IMR-90 (cell line): ENCODE data around the gene IL5RA. TPM values are rescaled to one million over a fixed set of nuclear protein-coding genes. Genes with fewer than 3 reads are reported as not detected.

ENCODE experiments used
- ATAC-seq: fragments of 200-7000 bp; cut with Tn5 transposase; 2 replicates; pipeline ENCODE4 v1.9.1; 2020; ENCODE audit warnings: low read depth, mild to moderate bottlenecking, moderate library complexity
- BruUV-seq: library from RNA; stranded (reverse); fragments of 400-500 nt; replicated peaks from 2 replicates; lab custom pipeline; 2021; lab: Mats Ljungman, UMichigan
- CTCF ChIA-PET: fragments of 300-600 bp; formaldehyde crosslinking; extraction: SDS; loops from one replicate; lab custom pipeline; 2021; ENCODE audit warnings: antibody characterized with exemption; lab: Yijun Ruan, JAX
- POLR2A ChIA-PET: fragments of 300-600 bp; sonication (Branson Sonifier 250); formaldehyde crosslinking; loops from one replicate; lab custom pipeline; 2022; ENCODE audit warnings: antibody characterized with exemption; ENCODE audit not compliant: unreplicated experiment; lab: Charles Lee
- DNase-seq: peaks from one replicate; pipeline ENCODE4 v3.0.0; 2013
- H2AFZ ChIP-seq: replicated peaks from 2 replicates; pipeline ENCODE3; 2013; ENCODE audit warnings: low read length, mild to moderate bottlenecking; ENCODE audit not compliant: poor library complexity
- H2AK5ac ChIP-seq: 2 replicates; pipeline ENCODE4 v1.6.1; 2013; ENCODE audit warnings: low read depth, low read length, inconsistent platforms
- H2AK9ac ChIP-seq: replicated peaks from 2 replicates; pipeline ENCODE3; 2013; ENCODE audit warnings: mild to moderate bottlenecking, low read depth, low read length, moderate library complexity; ENCODE audit not compliant: poor library complexity
- H2BK120ac ChIP-seq: 2 replicates; pipeline ENCODE4 v1.6.1; 2013; ENCODE audit warnings: low read depth, low read length, inconsistent platforms
- H2BK15ac ChIP-seq: 3 replicates; pipeline ENCODE4 v1.6.1; 2013; ENCODE audit warnings: low read depth, low read length, inconsistent platforms
- H2BK20ac ChIP-seq: 2 replicates; pipeline ENCODE4 v1.6.1; 2013; ENCODE audit warnings: low read depth, mild to moderate bottlenecking, inconsistent platforms, low read length, moderate library complexity
- H2BK5ac ChIP-seq: 2 replicates; pipeline ENCODE4 v1.6.1; 2013; ENCODE audit warnings: mild to moderate bottlenecking, low read depth, low read length, inconsistent platforms; ENCODE audit not compliant: poor library complexity, severe bottlenecking
- H3K14ac ChIP-seq: replicated peaks from 2 replicates; pipeline ENCODE4 v1.6.1; 2013; ENCODE audit warnings: low read depth, low read length, inconsistent platforms
- H3K18ac ChIP-seq: 2 replicates; pipeline ENCODE4 v1.6.1; 2013; ENCODE audit warnings: low read depth, low read length, control low read depth
- H3K23ac ChIP-seq: 2 replicates; pipeline ENCODE4 v1.6.1; 2013; ENCODE audit warnings: low read depth, low read length, inconsistent platforms
- H3K27ac ChIP-seq: 2 replicates; pipeline ENCODE4 v1.5.1; 2013; ENCODE audit warnings: mild to moderate bottlenecking, control low read depth, low read length; ENCODE audit not compliant: insufficient read depth
- H3K27me3 ChIP-seq: 2 replicates; pipeline ENCODE4 v1.6.1; 2013; ENCODE audit warnings: low read length; ENCODE audit not compliant: control insufficient read depth, insufficient read depth
- H3K36me3 ChIP-seq: 2 replicates; pipeline ENCODE4 v1.6.1; 2013; ENCODE audit warnings: low read length, mixed read lengths; ENCODE audit not compliant: control insufficient read depth, insufficient read depth
- H3K4ac ChIP-seq: 2 replicates; pipeline ENCODE4 v1.6.1; 2013; ENCODE audit warnings: low read depth, low read length, inconsistent platforms
- H3K4me1 ChIP-seq: 2 replicates; pipeline ENCODE4 v1.6.1; 2013; ENCODE audit warnings: low read length, mixed read lengths; ENCODE audit not compliant: control insufficient read depth, insufficient read depth
- H3K4me2 ChIP-seq: 2 replicates; pipeline ENCODE4 v1.6.1; 2013; ENCODE audit warnings: low read depth, mild to moderate bottlenecking, control low read depth, low read length, moderate library complexity
- H3K4me3 ChIP-seq: 2 replicates; pipeline ENCODE4 v1.5.1; 2013; ENCODE audit warnings: low read depth, mild to moderate bottlenecking, control low read depth, low read length, moderate library complexity; ENCODE audit not compliant: insufficient read depth
- H3K56ac ChIP-seq: 2 replicates; pipeline ENCODE4 v1.6.1; 2013; ENCODE audit warnings: low read length, inconsistent platforms; ENCODE audit not compliant: insufficient read depth; ENCODE audit errors: extremely low read depth
- H3K79me1 ChIP-seq, 2 experiments: 2 replicates each; pipeline ENCODE4 v1.6.1; 2013; ENCODE audit warnings: low read length in 2 of 2, inconsistent platforms in 1 of 2, low read depth in 1 of 2
- H3K9ac ChIP-seq: 2 replicates; pipeline ENCODE4 v1.6.1; 2013; ENCODE audit warnings: low read depth, low read length, control low read depth
- H3K9me1 ChIP-seq: 2 replicates; pipeline ENCODE4 v1.6.1; 2013; ENCODE audit warnings: low read length, inconsistent platforms; ENCODE audit not compliant: insufficient read depth
- H3K9me3 ChIP-seq: 2 replicates; pipeline ENCODE4 v1.6.1; 2013; ENCODE audit warnings: low read length; ENCODE audit not compliant: control insufficient read depth, insufficient read depth
- H4K20me1 ChIP-seq: 2 replicates; pipeline ENCODE4 v1.6.1; 2013; ENCODE audit warnings: low read length, inconsistent platforms; ENCODE audit not compliant: insufficient read depth
- H4K5ac ChIP-seq: 2 replicates; pipeline ENCODE4 v1.6.1; 2013; ENCODE audit warnings: mild to moderate bottlenecking, low read depth, low read length, control low read depth
- H4K8ac ChIP-seq, 2 experiments: 2 replicates each; pipeline ENCODE4 v1.6.1; 2013; ENCODE audit warnings: low read depth in 2 of 2, low read length in 2 of 2, control low read depth in 1 of 2, inconsistent platforms in 1 of 2
- H4K91ac ChIP-seq: 2 replicates; pipeline ENCODE4 v1.6.1; 2013; ENCODE audit warnings: low read depth, low read length, inconsistent platforms; ENCODE audit not compliant: insufficient read depth
- CEBPB ChIP-seq: IDR thresholded peaks from 2 replicates; pipeline ENCODE4 v1.6.1; 2012; ENCODE audit warnings: low read depth, low read length, improper control_type of control experiment
- CHD1 ChIP-seq: IDR thresholded peaks from 2 replicates; pipeline ENCODE4 v1.6.1; 2012; ENCODE audit warnings: low read depth, low read length, improper control_type of control experiment
- CTCF ChIP-seq: conservative IDR thresholded peaks from 2 replicates; pipeline ENCODE4 v1.5.1; 2012; ENCODE audit warnings: mild to moderate bottlenecking, low read depth, low read length, improper control_type of control experiment
- FOS ChIP-seq: fragments of 150-350 bp; IDR thresholded peaks from 2 replicates; pipeline ENCODE4 v1.6.1; 2016; ENCODE audit warnings: low read depth, low read length
- MAZ ChIP-seq: IDR thresholded peaks from 2 replicates; pipeline ENCODE4 v1.6.1; 2012; ENCODE audit warnings: low read depth, mild to moderate bottlenecking, low read length, improper control_type of control experiment, moderate library complexity, borderline replicate concordance
- MXI1 ChIP-seq: IDR thresholded peaks from 2 replicates; pipeline ENCODE4 v1.6.1; 2012; ENCODE audit warnings: low read depth, mild to moderate bottlenecking, low read length, moderate library complexity, borderline replicate concordance
- POLR2A ChIP-seq: IDR thresholded peaks from 2 replicates; pipeline ENCODE4 v1.6.1; 2012; ENCODE audit warnings: mild to moderate bottlenecking, low read depth, low read length
- SMC3 ChIP-seq: fragments of 150-350 bp; IDR thresholded peaks from 2 replicates; pipeline ENCODE4 v1.6.1; 2016; ENCODE audit warnings: low read depth, mild to moderate bottlenecking, antibody characterized with exemption, low read length, moderate library complexity
- WGBS, 2 experiments: methylation state at CpG; one replicate each; pipeline versions ENCODE4 v1.1.5 to v1.1.7; 2013; ENCODE audit warnings: missing lambda C conversion rate in 2 of 2; ENCODE audit not compliant: insufficient read length in 1 of 2; ENCODE audit errors: extremely low coverage in 2 of 2; 5-methylcytosine and 5-hydroxymethylcytosine counted together
- dilution Hi-C: fragments of 300-500 bp; cut with HindIII; formaldehyde crosslinking; loops from one replicate; pipeline ENCODE4 v1.14.3; 2018; ENCODE audit warnings: low sequenced_read_pairs; ENCODE audit not compliant: unreplicated experiment
- in situ Hi-C: fragments of 300-500 bp; cut with MboI; formaldehyde crosslinking; loops from 3 replicates; pipeline ENCODE4 v1.14.3; 2019; ENCODE audit warnings: low sequenced_read_pairs, inconsistent platforms, mixed read lengths
- intact Hi-C: fragments of 100-400 bp; cut with micrococcal nuclease; formaldehyde crosslinking; loops from 2 replicates; pipeline ENCODE4 v1.10.0; 2022
- polyA plus RNA-seq, 3 experiments: library from polyadenylated mRNA; depleted of rRNA; stranded (reverse); fragments of >200 nt; gene quantifications; 2 replicates each; pipeline ENCODE4 v1.2.3, GENCODE V29; 2012; ENCODE audit warnings: low replicate concordance in 1 of 3
- total RNA-seq: library from RNA; depleted of rRNA; stranded (reverse); fragments of >200 nt; gene quantifications from 2 replicates; pipeline ENCODE4 v1.2.3, GENCODE V29; 2012

Gene IL5RA
- total and polyA plus RNA-seq, 2 of the 4 experiments (the other 2 are of a cell fraction), result not detected

- DNase-seq, result no peak
- Histone ChIP-seq H3K79me1 (peaks cover 14 to 19% of the 10 kb centered on the region in 2 experiments), H2BK120ac (no peak overlapping the region), H3K9me1 (peaks cover 4% of the 10 kb centered on the region), H2AK5ac (no peak overlapping the region), H4K5ac (no peak overlapping the region), H2AFZ (no peak overlapping the region), H4K20me1 (no peaks in the 10 kb centered on the region; the same call in 1 of the 2 replicates), H3K14ac (no peak overlapping the region), H4K91ac (no peak overlapping the region), H3K9me3 (no peaks in the 10 kb centered on the region), H3K56ac (no peak overlapping the region), H3K27me3 (no peaks in the 10 kb centered on the region), H2BK15ac (no peak overlapping the region), H3K4ac (no peak overlapping the region), H3K9ac (no peak overlapping the region), H4K8ac (no peak overlapping the region), H3K23ac (no peak overlapping the region), H3K18ac (no peak overlapping the region), H3K27ac (no peak overlapping the region), H2BK20ac (no peak overlapping the region), H2BK5ac (no peak overlapping the region), H3K4me1 (peaks cover 5% of the 10 kb centered on the region), H3K4me3 (no peak overlapping the region), H3K4me2 (no peak overlapping the region), H3K36me3 (peaks cover 12% of the 10 kb centered on the region), H2AK9ac (no peak overlapping the region)
- in situ Hi-C loops (no loop called here), intact Hi-C loops (no loop called here), dilution Hi-C loops (no loop called here)
- ChIA-PET CTCF (no interaction called here), POLR2A (interaction anchor here (0.6 kb wide), 1 partner anchor 11 kb away, joined by 6 read pairs; no protein-coding TSS in a partner anchor)
- no TSS peak for BruUV-seq
- no CpG with 5 or more reads among the region's 5 CpGs for WGBS, 2 experiments
- TF ChIP-seq POLR2A (no peak), CHD1 (no peak), MXI1 (no peak), SMC3 (no peak), MAZ (no peak), FOS (no peak), CEBPB (no peak), CTCF (no peak)
- ATAC-seq, result no peak
Observed at GRCh38 chr3:3129579-3129978, 19.4 kb upstream of the IL5RA start.
